HL-60/S4 treated with phorbol 12-myristate 13-acetate at 8.2 ng/mL for 4 days and 3 days (cell line): Measurements from ENCODE around the gene UMAD1.
"Not testable (repeated sequence)": the region's sequence is repeated elsewhere in the genome, so short reads cannot be mapped to it uniquely, and the experiment has no call there.

ENCODE experiments used
- in situ Hi-C: fragments of 300-500 bp; cut with MboI; formaldehyde crosslinking; loops from 2 replicates; pipeline ENCODE4 v1.15.0; 2022; ENCODE audit warnings: low sequenced_read_pairs

Gene UMAD1

DNA sequence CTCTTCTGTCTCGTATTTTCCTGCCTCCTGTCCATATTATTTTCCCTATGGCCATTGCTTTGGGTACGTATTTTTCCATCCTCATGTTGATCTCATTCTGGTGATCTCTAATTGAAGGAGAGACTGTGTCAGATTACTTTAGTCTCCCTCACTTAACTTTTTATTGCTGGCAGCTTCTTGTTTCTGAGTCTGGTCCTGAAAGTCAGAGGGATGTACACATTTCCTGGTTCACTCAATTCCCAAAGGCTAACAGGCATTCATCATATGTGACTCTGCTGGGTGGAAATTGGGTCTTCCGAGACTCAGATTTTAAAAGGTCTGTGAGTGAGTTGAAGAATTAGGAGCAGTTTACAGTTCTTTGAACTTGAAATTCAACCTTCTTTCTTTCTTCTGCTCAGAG is 10.9 kb downstream of the UMAD1 start:
- in situ Hi-C loops, result no loop called here

- in situ Hi-C loops, result no loop called here
Observed at GRCh38 chr7:7652798-7653540, 12.4 kb downstream of the UMAD1 start.

GRCh38 chr7:7653593-7654187 is 13.1 kb downstream of the UMAD1 start:
- in situ Hi-C loops, result no loop called here

- in situ Hi-C loops, result no loop called here
Observed at GRCh38 chr7:7654964-7655715, 14.6 kb downstream of the UMAD1 start.

- in situ Hi-C loops, result not testable (repeated sequence)
Observed at GRCh38 chr7:7656459-7656858, 15.9 kb downstream of the UMAD1 start.

DNA sequence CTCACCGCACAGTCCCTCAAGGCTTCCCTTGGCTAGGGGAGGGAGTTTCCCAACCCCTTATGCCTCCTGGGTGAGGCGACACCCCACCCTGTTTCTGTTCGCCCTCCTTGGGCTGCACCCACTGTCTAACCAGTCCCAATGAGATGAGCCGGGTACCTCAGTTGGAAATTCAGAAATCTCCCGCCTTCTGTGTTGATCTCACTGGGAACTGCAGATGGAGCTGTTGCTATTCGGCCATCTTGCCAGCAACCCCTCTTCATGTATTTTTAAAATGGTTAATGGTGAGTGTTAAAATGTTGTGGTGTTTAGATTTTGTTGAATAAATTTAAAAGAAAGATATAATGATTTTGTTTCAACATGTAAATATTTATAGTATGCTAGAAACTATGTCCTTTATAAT is 22.0 kb downstream of the UMAD1 start:
- in situ Hi-C loops, result no loop called here

DNA sequence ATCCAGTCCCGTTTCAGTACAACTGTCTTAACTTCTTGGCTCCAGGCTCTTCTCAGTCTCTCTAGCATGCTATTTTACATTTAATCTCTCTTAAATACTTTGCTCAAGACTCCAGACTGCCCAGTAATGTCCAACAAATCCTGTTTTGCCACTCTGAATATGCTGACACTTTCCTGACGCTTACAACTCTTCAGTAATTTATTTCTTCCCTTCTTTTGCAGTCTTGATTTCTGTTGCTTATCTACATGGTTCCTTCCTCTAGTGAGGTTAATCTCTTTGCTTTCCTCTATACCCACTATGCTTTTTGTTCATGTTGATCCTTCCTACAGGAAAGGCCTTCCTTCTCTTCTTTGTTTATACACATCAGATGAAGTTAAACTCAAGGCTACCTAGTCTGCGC is 23.7 kb downstream of the UMAD1 start:
- in situ Hi-C loops, result no loop called here

DNA sequence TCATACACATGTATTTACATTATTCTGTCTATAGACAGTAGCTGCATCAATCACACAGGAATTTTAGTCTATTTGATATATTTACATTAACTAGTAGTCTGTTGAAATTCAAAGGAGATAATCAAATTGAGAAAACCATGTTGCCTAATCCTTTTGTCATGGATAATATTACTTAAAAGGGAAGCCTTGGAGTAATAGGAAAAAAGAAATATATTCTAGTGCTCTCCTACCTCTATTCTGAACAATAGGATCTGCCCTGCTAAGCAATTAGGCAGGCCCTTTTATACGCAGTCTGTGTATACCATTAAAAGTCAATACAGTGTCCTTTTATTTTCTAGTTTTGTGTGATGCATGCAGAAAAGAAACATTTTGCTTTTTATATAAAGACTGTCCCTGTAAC is 24.5 kb downstream of the UMAD1 start:
- in situ Hi-C loops, result no loop called here

DNA sequence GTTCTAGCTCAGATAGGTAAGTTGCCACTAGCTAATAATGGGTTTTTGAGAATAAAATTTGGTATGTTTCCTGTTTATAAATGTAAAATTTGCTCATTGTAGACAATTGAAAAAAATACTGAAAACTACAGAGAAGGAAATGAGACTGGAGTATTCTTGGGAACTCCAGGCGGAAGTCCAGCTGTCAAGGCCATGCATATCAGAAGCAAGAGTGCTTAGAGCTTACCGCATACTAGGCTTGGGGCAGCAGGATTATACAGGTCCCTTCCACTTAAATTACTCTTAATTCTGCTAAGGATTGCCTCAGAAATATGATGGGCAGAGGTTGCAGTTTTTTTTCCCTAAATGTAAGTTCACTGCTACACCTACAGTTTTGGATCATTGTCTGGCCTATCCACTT is 26.6 kb downstream of the UMAD1 start:
- in situ Hi-C loops, result no loop called here

- in situ Hi-C loops, result no loop called here
Observed at GRCh38 chr7:7668706-7669105, 28.2 kb downstream of the UMAD1 start.

DNA sequence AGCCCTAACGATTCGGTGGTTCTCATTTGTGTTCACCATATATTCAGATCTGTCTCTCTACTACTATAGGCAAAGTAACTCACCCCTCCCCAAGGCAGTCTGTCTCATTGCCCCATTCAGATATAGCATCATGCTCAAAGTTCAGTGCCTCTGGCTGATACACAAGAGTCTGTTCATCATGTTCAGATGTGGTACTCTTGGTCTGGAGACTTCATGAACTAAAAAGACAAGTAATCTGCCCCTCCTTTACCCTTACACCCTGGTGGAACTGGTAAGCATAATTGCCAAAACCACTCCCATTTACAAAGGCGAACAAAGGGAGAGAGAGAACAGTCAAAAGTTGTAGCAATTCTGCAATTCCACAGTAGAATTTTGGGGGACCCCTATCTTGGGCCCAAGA is 29.9 kb downstream of the UMAD1 start:
- in situ Hi-C loops, result no loop called here

DNA sequence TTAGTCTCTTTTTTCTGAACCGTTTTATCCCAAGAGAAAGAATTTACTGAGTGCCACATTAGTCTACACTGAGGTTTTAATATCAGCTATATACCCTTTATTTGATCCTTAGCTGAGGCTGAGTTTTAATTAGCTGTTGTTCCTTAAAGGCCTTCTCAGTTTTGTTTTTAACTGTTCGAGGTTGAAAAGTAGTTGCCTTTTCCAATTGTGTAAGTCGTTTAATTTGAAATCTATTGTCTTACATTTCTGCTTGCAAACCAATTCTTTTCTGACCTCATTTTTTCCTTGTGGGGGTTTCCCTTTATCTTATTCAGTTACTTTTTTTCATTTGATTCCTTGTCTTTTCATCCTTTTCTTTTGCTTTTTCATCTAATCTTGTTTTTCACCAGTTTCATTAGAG is 30.8 kb downstream of the UMAD1 start:
- in situ Hi-C loops, result no loop called here

DNA sequence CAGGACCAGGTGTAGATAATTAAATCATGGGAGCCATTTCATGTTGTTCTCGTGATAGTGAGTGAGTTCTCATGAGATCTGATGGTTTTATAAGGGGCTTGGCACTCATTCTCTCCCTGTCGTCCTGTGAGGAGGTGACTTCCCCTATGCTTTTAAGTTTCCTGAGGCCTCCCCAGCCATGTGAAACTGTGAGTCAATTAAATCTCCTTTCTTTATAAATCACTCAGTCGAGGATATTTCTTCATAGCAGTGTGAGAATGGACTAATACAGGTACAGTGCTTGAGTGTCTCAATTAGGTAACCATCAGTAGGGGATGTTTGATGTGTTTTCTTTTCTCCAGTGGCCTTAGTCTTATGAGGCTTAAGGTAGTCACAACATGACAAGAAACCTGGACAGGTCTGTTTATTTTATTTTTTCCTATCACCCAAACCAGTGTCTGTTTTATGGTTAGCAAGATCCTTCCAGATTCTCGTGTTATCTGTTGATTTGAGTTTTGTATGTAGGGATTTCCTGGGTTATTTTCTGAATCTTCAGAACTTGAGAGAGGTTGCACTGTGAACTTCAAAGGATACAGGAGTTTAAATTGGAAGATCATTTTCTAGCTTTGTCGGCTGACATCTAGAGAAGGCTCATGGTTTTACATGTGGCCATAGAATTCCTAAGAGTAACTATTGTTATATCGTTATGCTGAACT is 32.1 kb downstream of the UMAD1 start:
- in situ Hi-C loops, result no loop called here

GRCh38 chr7:7673240-7673550 is 32.6 kb downstream of the UMAD1 start:
- in situ Hi-C loops, result no loop called here

GRCh38 chr7:7675686-7676085 is 35.1 kb downstream of the UMAD1 start:
- in situ Hi-C loops, result no loop called here

- in situ Hi-C loops, result not testable (repeated sequence)
Observed at GRCh38 chr7:7679640-7680039, 39.1 kb downstream of the UMAD1 start.

GRCh38 chr7:7681191-7681935 is 40.8 kb downstream of the UMAD1 start:
- in situ Hi-C loops, result no loop called here

DNA sequence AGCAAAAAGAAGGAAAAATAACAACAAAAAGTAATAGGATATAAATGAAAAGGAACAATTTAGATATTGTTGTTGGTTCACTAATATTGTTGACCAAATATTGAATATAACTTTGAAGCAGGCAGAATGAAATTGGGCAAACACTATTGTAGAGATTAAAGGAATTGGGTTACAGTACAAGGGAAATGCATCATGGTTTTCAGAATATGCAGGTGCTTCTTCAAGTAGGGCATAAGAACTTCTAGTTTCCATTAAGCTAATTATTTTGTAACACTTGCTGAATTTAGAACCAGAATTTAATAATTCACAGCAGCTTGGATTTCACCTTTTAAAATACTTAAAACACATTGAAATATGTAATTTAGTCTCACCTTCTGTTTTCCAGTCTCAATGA is 41.4 kb downstream of the UMAD1 start:
- in situ Hi-C loops, result no loop called here

- in situ Hi-C loops, result no loop called here
Observed at GRCh38 chr7:7682861-7683260, 42.3 kb downstream of the UMAD1 start.

- in situ Hi-C loops, result no loop called here
Observed at GRCh38 chr7:7686811-7687508, 46.4 kb downstream of the UMAD1 start.
